WERI-Rb-1 (cell line): Measurements from ENCODE around the gene CCDC183.
"Not testable (repeated sequence)": the region's sequence is repeated elsewhere in the genome, so short reads cannot be mapped to it uniquely, and the experiment has no call there.

ENCODE experiments used
- DNase-seq: peaks from one replicate; pipeline ENCODE4 v3.0.0-alpha.2; 2020
- H3K27ac ChIP-seq: fragments of 250-450 bp; sonication (Bioruptor Pico); 2 replicates; pipeline ENCODE4 v1.5.1; 2020; ENCODE audit warnings: mild to moderate bottlenecking, moderate library complexity
- H3K27me3 ChIP-seq: fragments of 250-450 bp; sonication (Bioruptor Pico); 2 replicates; pipeline ENCODE4 v1.5.1; 2021; ENCODE audit warnings: mild to moderate bottlenecking, low read depth, moderate library complexity; ENCODE audit not compliant: insufficient read depth, severe bottlenecking
- H3K36me3 ChIP-seq: fragments of 250-450 bp; sonication (Bioruptor Pico); 2 replicates; pipeline ENCODE4 v1.5.1; 2020; ENCODE audit warnings: mild to moderate bottlenecking, moderate library complexity
- H3K4me3 ChIP-seq: 2 replicates; pipeline ENCODE4 v1.5.1; 2011; ENCODE audit warnings: low read depth, mild to moderate bottlenecking, control low read depth, low read length
- H3K9me3 ChIP-seq: fragments of 250-450 bp; sonication (Bioruptor Pico); 2 replicates; pipeline ENCODE4 v1.5.1; 2021; ENCODE audit warnings: mild to moderate bottlenecking, moderate library complexity; ENCODE audit not compliant: severe bottlenecking
- TF ChIP-seq, protein P1 (sequence below): IDR thresholded peaks from 2 replicates; pipeline ENCODE4 v1.5.1; 2011; ENCODE audit warnings: low read depth, mild to moderate bottlenecking, control low read depth, inconsistent platforms, low read length

The CCDC183 gene

DNA sequence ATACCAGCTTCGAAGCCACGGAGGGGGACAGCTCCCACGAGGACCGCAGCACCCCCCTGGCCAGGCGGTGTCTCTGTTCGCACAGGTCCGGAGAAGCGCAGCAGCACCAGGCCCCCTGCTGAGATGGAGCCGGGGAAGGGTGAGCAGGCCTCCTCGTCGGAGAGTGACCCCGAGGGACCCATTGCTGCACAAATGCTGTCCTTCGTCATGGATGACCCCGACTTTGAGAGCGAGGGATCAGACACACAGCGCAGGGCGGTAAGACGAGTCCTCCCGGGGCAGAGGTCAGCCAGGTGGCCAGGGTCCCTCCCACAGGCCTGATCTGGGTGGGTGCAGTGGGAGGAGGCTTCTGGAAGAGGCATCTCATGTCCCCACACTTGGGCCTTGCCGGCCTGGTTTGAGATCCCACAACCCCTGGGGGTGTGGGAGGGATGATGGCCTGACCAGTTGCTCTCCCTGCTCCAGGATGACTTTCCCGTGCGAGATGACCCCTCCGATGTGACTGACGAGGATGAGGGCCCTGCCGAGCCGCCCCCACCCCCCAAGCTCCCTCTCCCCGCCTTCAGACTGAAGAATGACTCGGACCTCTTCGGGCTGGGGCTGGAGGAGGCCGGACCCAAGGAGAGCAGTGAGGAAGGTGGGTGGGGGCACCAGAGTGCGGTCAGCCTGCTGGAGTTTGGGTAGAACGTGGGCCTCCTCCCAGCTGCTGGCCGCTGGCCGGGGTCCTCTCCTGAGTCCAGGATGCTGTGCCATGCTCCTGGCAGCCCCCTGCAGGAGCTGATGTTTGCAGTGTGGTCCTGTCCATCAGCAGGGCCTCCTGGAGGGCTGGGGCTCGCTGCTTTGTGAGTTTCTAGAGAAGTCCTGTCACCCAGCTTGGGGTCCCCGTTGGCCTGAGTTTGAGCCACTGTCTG lies 43.3 kb downstream of the CCDC183 start:
- H3K27ac ChIP-seq, result peak overlapping the region; percentile 81
- H3K4me3 ChIP-seq, result no peak overlapping the region
- H3K36me3 ChIP-seq, result peaks cover 40% of the 10 kb centered on the region
- TF ChIP-seq, protein P1, sequence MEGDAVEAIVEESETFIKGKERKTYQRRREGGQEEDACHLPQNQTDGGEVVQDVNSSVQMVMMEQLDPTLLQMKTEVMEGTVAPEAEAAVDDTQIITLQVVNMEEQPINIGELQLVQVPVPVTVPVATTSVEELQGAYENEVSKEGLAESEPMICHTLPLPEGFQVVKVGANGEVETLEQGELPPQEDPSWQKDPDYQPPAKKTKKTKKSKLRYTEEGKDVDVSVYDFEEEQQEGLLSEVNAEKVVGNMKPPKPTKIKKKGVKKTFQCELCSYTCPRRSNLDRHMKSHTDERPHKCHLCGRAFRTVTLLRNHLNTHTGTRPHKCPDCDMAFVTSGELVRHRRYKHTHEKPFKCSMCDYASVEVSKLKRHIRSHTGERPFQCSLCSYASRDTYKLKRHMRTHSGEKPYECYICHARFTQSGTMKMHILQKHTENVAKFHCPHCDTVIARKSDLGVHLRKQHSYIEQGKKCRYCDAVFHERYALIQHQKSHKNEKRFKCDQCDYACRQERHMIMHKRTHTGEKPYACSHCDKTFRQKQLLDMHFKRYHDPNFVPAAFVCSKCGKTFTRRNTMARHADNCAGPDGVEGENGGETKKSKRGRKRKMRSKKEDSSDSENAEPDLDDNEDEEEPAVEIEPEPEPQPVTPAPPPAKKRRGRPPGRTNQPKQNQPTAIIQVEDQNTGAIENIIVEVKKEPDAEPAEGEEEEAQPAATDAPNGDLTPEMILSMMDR, result no peak
- no peaks in the 10 kb centered on the region for H3K9me3 ChIP-seq
- DNase-seq, result no peak
- no peaks in the 10 kb centered on the region for H3K27me3 ChIP-seq

DNA sequence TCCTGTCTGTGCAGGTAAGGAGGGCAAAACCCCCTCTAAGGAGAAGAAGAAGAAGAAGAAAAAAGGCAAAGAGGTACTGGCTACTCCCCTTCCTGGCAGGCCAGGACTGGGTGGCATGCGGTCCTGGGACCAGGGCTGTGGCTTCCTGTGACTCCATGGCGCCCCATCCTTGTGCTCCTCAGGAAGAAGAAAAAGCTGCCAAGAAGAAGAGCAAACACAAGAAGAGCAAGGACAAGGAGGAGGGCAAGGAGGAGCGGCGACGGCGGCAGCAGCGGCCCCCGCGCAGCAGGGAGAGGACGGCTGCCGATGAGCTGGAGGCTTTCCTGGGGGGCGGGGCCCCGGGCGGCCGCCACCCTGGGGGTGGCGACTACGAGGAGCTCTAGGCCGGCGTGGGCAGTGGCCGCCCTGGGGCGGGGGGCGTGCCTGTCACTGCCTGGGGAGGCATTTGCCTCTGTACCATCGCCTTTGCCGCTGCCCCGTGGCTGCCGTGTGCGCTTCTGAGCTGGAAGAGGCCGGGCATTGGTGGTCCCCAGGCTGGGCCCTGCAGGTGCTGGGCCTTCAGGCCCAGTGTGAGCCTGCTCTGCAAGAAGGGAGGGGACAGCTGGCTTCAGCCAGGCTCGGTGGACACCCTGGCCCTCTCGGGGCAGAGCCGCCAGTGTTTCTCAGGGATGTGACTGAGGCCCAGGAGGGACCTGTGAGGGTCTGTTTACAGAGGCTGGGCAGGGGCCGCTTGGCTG lies 44.2 kb downstream of the CCDC183 start:
- DNase-seq, result peak; percentile 67
- Histone ChIP-seq H3K4me3 (no peak overlapping the region), H3K27ac (peak overlapping the region; percentile 81), H3K9me3 (no peaks in the 10 kb centered on the region), H3K36me3 (peaks cover 36% of the 10 kb centered on the region), H3K27me3 (no peaks in the 10 kb centered on the region)
- TF ChIP-seq, protein P1, result no peak

DNA sequence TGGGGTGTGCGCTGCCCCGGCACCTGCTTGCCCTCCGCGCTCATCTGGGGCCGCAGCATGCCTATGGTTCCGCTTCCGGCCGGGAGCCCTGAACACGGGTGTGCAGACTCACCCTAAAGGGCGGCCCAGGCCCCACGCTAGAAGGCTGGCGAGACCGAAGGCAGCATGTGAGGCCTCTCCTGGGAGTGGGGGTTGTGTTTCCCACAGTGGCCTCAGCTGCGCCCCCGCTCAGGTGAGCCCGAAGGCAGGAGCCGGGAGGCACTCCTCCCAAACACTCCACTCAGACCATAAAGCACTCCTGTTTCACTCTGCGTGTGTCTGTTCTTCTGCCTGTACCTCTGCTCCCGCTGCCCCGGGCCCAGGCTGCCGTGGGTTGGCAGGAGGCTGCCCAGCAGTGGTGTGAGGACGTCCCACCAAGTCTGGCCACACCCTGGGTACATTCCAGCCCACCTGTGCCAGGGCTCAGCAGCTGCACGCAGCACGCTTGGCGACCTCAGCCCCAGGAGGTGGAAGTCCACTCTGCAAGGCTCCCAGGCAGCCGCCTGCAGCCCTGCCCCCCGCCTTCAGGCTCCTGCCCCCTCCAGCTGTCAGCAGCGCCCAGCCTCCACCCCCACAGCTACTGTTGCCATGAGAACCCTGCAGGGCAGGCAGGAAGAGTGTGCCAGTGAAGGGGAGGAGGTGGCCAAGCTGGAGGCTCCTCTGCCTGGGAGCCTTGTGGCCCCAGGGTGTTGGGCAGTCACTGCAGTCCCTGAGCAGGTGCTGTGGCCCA lies 44.9 kb downstream of the CCDC183 start:
- H3K27me3 ChIP-seq, result no peaks in the 10 kb centered on the region
- TF ChIP-seq, protein P1, result no peak
- peak overlapping the region; percentile 81 for H3K27ac ChIP-seq
- peaks cover 29% of the 10 kb centered on the region for H3K36me3 ChIP-seq
- peak; percentile 92 for DNase-seq
- H3K4me3 ChIP-seq, result no peak overlapping the region
- H3K9me3 ChIP-seq, result no peaks in the 10 kb centered on the region

DNA sequence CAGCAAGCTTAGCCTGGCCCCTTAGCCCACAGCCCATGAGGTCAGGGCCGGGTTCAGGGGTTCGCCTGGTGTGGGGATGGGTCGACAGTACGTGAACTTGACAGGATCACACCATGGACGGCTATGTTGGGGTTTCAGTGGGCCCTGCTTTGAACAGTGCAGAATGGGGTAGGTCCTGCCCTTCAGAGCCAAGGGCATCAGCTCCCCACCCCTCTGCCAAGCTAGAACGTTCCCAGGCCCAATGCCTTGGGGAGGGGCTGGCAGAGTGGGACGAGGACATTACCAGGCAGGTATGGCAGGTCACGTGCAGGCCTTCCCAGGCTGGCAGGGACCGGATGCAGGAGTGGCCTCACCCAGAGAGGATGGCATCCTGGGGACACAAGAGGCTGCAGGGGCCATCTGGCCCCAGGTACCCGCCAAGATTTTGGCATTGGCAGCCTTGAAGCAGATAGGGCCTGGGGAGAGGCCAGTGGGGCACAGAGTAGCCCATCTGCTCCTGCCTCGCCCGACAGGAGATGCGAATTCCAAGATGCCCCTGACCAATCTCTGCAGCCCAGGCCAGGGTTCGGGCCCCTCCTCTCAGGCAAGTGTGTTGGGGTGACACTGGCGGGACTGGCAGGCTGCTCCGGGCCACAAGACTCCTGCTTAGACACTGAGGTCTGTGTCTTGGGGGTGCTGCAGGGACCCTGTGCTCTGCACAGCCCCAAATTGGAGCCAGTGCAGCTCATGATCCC lies 45.7 kb downstream of the CCDC183 start:
- not testable (repeated sequence) for H3K9me3 ChIP-seq, H3K27me3 ChIP-seq
- peak; percentile 43 for DNase-seq
- Histone ChIP-seq H3K36me3 (peaks cover 24% of the 10 kb centered on the region), H3K4me3 (peak overlapping the region; percentile 45), H3K27ac (peak overlapping the region; percentile 81)

DNA sequence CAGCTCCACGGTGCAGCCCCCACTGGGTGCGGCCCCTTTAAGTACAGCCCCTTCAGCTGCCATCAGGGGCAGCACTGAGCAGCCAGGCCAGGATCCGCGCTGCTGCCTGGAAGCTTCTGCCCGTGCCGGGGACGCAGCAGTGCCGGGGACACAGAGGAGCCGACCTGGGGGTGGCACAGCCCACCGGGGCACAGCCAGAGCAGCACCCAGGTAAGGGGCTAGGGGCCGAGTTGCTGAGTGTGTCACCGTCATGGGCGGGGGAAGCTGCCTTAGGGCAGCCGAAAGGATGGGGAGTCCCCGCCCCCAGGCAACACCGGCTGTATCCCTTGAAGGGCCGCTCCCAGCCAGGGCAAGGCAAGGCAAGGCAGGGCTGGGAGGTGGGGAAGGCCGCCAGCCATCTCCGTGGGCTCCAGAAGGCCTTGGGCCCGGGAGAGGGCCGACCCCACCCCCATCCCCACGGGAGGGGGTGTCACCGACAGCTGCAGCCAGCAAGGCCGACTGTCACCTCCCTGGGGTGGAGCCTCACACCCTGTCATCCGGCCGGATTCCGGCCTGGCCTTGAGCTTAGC lies 46.3 kb downstream of the CCDC183 start, which contains the start of gene AJM1:
AJM1 (plus strand) TSS at position 99 of the 569 bp plus-strand sequence. CDS start 1,937 bp downstream, outside the sequence.
- DNase-seq, result peak; percentile 85
- not testable (repeated sequence) for H3K27me3 ChIP-seq, H3K9me3 ChIP-seq
- TF ChIP-seq, protein P1, result peak; percentile 80
- Histone ChIP-seq H3K4me3 (peak within 1 kb of the TSS; percentile 45), H3K36me3 (peaks cover 21% of the 10 kb centered on the region), H3K27ac (peak within 1 kb of the TSS; percentile 81)

DNA sequence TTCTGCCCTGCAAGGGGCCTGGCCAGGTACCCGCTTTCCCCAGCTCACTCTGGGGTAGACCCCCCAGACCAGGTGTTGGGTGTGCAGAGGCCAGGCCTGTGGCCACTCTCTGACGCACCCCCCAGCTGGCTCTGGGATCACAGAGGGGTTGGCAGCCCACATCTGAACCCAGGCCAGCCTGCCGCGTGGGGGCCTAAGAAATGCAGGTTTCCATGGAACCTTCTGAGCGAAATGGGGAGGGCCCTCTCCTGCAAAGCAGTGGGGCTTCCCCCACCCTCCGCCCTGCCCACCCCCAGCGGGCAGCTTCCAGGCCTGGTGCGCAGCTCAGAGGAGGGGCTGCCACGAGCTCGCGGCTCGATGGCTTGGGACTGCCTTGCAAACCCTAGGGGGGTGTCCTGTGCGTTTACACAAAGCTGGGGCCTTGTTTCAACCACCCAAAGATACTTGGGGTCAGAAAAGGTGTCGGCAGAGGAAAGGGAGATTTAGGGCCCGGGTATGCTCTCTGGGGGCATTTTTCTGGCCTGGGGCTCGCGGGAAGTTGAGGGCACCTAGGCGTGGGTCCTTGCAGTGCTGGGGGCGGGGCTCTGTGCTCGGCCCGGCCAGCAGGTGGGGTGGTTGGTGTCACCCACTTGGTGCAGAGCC lies 47.1 kb downstream of the CCDC183 start:
- not testable (repeated sequence) for DNase-seq, H3K27me3 ChIP-seq, H3K9me3 ChIP-seq
- Histone ChIP-seq H3K36me3 (peaks cover 21% of the 10 kb centered on the region), H3K27ac (peak overlapping the region; percentile 61), H3K4me3 (peak overlapping the region; percentile 20)
